ENCODE measurements around the gene BCAS3. TPM values are rescaled to one million over a fixed set of nuclear protein-coding genes. Genes with fewer than 3 reads are reported as not detected.

The BCAS3 gene
- total RNA-seq, 3 donors from 2014 or later = 3.6 to 4.2 (median 4.1) TPM

DNA sequence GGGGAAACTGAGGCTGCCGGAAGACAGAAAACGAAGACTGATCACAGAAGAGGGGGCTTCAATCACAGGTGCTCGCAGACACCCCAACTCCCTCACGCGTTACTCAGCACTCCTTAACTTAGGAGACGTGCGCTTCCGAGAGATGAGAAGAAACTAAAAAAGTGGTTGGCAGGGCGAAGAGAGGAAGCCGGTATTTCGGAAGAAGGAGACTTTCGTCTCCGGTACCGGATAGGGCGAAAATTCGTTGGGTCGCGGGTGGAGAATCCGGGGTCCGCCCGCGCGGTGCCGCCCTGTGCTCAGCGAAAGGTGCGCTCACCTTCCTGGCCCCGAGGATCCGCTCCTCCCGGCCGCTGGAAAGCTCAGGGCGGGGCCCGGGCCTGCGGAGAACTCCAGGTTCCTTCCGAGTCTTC is 721.1 kb downstream of the BCAS3 start:
- DNase-seq (no peak), ATAC-seq (no peak)
- Mint-ChIP-seq H3K9me3 (no peaks in the 10 kb centered on the region), H3K36me3 (ENCODE audit: insufficient read depth) (no peaks in the 10 kb centered on the region), H3K27me3 (ENCODE audit: low read depth) (peaks cover 62% of the 10 kb centered on the region), H3K4me1 (ENCODE audit: low read depth) (peaks cover 41% of the 10 kb centered on the region), H3K4me3 (peak overlapping the region; percentile 49)

DNA sequence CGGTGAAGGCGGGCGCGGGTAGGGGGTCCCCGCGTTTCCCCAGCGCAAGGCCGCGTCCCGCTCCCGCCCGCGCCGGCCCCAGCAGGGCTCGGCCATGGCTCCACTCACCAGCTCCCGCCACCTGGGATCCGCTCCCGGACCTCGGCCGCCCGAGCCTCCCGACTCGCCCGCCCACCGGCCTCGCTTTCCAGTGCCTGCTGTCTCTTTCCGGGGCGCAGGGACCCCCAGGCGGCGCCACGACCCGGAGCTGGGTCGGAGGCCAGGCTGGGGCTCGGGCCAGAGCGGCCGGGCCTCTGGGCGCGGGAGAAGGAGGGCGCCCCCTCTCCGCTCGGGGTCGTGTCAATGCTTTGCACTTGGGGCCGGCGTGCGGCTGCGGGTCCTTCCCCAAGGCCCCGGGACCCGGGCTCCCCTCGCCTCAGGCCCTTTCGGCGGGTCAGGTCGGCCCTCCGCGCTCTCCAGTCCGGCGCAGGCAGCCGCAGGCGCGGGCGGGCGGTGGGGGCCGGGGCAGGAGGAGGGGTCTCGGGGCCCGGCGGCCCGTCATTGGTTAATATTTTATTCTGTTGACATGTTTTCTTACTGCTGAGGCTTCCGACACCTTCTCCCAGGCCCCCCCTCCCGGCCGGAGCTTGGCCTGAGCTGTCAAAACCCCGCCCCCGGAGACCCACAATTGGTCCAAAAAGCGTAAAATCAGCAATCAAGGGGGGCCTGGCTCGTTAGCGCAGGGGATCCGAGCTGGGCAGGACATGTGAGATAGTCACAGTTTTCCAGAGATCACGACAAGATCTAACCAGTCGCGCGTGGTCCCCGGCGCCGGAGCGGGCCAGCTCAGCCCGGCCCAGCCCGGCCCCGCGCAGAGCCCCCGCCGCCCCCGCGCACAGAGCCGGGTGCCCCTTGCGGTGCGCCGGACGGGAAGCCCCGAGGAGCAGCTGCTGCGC is 721.7 kb downstream of the BCAS3 start, which contains the start of gene TBX2:
Gene TBX2 (plus strand): TSS at position 713 of the 935 bp plus-strand sequence. CDS start 334 bp downstream, outside the sequence.
- Mint-ChIP-seq H3K36me3 (ENCODE audit: insufficient read depth) (no peaks in the 10 kb centered on the region), H3K4me3 (peak within 1 kb of the TSS; percentile 49), H3K9me3 (no peaks in the 10 kb centered on the region), H3K27me3 (ENCODE audit: low read depth) (peaks cover 68% of the 10 kb centered on the region), H3K4me1 (ENCODE audit: low read depth) (peaks cover 46% of the 10 kb centered on the region)
- DNase-seq = no peak
- ATAC-seq = no peak

DNA sequence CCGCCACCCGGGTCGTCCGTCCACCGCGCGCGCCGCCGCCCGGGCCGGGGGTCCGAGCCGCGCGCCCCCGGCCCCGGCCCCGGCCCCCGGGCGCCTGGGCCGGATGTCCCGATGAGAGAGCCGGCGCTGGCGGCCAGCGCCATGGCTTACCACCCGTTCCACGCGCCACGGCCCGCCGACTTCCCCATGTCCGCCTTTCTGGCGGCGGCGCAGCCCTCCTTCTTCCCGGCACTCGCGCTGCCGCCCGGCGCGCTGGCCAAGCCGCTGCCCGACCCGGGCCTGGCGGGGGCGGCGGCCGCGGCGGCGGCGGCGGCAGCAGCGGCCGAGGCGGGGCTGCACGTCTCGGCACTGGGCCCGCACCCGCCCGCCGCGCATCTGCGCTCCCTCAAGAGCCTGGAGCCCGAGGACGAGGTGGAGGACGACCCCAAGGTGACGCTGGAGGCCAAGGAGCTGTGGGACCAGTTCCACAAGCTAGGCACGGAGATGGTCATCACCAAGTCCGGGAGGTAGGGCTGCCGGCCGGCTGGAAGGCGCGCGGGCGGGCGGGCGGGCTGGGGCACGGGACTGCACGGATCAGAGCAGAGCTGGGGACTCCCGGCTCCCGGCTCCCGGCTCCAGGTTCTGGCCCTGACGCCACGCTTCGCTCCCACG is 722.5 kb downstream of the BCAS3 start:
- peak overlapping the region; percentile 40 for H3K4me3 Mint-ChIP-seq

DNA sequence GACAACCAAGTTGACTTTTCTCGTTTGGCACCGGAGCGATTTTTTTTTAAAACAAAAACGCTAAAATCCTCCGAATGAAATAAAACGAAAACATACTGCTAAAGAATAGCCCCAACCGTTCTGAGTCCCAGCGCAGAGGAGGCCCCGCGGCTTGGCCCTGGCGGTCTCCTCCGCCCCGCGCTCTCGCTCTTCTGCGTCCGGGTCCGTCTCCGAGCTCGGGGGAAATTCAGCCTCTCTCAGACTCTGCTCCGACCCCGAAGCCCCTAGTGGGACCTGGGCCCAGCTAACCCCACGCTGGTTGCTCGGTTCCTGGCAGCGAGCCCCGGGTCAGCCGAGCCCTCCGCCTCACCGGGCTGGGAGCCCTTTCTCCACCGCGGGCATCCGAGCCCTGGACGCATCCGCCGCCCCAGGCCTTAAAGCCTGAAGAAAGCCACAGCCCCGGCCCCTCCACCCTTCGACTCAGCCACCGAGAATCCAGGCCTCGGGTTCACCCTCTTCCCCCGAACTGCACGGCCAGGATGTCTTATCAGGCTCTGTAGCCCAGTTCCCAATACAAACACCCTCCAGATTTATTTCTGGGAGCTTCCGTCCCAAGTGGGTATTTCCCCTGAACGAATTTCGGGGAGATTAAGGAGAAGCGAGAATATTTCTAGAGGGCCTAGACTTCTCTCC is 723.2 kb downstream of the BCAS3 start:
- H3K36me3 Mint-ChIP-seq (ENCODE audit: insufficient read depth) = no peaks in the 10 kb centered on the region
- ATAC-seq = peak in 1 of 2 donors; percentile 11
- DNase-seq = no peak
- peak overlapping the region; percentile 40 for H3K4me3 Mint-ChIP-seq
- peaks cover 43% of the 10 kb centered on the region for H3K4me1 Mint-ChIP-seq (ENCODE audit: low read depth)
- H3K27me3 Mint-ChIP-seq (ENCODE audit: low read depth) = peaks cover 57% of the 10 kb centered on the region
- no peaks in the 10 kb centered on the region for H3K9me3 Mint-ChIP-seq

More for the DNA sequence above, 722.5 kb downstream of the BCAS3 start:
- Mint-ChIP-seq H3K9me3 (no peaks in the 10 kb centered on the region), H3K36me3 (ENCODE audit: insufficient read depth) (no peaks in the 10 kb centered on the region), H3K4me1 (ENCODE audit: low read depth) (peaks cover 46% of the 10 kb centered on the region), H3K27me3 (ENCODE audit: low read depth) (peaks cover 63% of the 10 kb centered on the region)
- DNase-seq (no peak), ATAC-seq (no peak)

DNA sequence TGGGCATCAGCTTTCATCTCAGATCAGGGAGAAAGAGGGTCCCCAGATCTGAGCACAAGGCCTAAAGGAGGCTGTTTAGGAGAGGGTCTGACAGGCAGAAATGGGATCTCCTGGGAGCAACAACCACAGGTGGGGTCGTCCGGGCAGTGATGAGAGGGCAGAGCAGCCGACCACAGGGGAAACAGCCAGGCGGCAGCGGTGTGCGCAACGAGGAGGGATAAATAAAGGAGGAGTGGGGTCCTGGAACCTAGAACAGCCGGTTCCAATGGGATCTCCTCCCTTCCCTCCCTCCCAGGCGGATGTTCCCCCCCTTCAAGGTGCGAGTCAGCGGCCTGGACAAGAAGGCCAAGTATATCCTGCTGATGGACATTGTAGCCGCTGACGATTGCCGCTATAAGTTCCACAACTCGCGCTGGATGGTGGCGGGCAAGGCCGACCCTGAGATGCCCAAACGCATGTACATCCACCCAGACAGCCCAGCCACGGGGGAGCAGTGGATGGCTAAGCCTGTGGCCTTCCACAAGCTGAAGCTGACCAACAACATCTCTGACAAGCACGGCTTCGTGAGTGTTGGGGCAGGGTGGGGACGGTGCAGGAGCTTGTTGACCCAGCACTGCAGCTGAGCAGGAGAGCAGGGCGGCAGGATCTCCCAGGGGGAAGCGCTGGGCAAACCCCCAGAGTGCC is 723.9 kb downstream of the BCAS3 start:
- no peaks in the 10 kb centered on the region for H3K36me3 Mint-ChIP-seq (ENCODE audit: insufficient read depth)
- peaks cover 61% of the 10 kb centered on the region for H3K27me3 Mint-ChIP-seq (ENCODE audit: low read depth)
- peaks cover 41% of the 10 kb centered on the region for H3K4me1 Mint-ChIP-seq (ENCODE audit: low read depth)

DNA sequence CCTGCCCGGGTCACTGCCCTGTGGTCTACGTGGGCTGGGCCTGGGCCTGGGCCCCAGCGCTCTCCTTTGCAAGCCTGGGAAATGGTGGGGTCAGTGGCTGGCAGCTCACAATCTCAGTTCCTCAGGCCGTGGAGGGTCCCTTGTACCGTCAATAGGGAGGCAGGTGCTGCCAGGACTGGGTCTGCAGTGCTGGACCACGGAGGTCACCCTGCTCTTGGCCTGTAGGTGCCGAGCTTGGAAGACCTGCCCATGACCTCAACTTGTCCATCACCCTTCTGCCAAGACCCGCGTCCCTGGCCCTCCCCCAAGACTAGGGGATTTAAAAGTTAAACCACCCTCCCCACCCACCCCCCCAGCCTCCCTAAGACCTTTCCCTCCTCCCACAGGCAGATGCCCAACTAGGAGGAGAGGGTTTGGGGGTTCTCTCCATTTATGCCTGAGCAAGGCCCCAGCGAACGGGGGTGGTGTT is 724.5 kb downstream of the BCAS3 start:
- no peak for ATAC-seq

More for the DNA sequence above, 723.9 kb downstream of the BCAS3 start:
- Mint-ChIP-seq H3K9me3 (no peaks in the 10 kb centered on the region), H3K4me3 (no peak overlapping the region)
- DNase-seq (no peak), ATAC-seq (no peak)

DNA sequence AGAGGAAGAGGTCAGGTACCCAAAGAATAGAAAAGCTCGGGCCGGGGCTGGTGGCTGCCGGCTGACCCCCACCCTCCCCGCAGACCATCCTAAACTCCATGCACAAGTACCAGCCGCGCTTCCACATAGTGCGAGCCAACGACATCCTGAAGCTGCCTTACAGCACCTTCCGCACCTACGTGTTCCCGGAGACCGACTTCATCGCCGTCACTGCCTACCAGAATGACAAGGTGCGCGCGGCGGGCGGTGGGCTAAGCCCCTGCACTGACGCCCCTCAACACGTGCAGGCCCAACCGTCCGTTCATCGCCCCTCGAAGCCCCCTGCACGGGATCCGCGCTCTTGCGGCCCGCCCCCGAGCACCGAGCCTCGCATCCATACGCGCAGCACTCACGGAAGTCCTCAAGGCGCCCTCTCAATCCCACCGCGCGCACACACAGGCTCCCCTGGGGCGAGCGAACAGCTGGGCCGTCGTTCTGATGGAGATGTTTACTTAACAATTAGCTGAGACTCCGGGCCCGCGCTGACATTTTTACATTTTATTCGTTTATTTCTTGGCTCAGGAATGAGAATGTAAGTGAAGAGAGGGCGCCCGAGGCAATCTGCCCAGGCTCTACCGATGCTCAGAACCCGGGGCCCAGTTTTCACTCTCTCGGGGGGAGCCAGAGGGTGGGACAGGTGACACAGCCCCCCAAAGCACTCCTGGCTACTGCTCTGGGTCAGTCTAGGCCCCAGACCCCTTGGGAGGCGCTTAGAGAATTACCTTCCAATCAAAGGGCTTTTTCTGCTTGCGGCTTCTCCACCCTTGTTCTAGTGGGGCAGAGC is 725.5 kb downstream of the BCAS3 start:
- H3K4me1 Mint-ChIP-seq (ENCODE audit: low read depth) = peaks cover 37% of the 10 kb centered on the region
- peak overlapping the region; percentile 65 for H3K4me3 Mint-ChIP-seq
- H3K9me3 Mint-ChIP-seq = no peaks in the 10 kb centered on the region
- H3K36me3 Mint-ChIP-seq (ENCODE audit: insufficient read depth) = no peaks in the 10 kb centered on the region
- ATAC-seq = peak in 1 of 2 donors; percentile 30
- peaks cover 69% of the 10 kb centered on the region for H3K27me3 Mint-ChIP-seq (ENCODE audit: low read depth)
- DNase-seq = no peak

More for the DNA sequence above, 724.5 kb downstream of the BCAS3 start:
- no peaks in the 10 kb centered on the region for H3K36me3 Mint-ChIP-seq (ENCODE audit: insufficient read depth)
- DNase-seq = no peak
- peaks cover 41% of the 10 kb centered on the region for H3K4me1 Mint-ChIP-seq (ENCODE audit: low read depth)
- H3K9me3 Mint-ChIP-seq = no peaks in the 10 kb centered on the region
- H3K4me3 Mint-ChIP-seq = peak overlapping the region; percentile 65
- peaks cover 67% of the 10 kb centered on the region for H3K27me3 Mint-ChIP-seq (ENCODE audit: low read depth)

DNA sequence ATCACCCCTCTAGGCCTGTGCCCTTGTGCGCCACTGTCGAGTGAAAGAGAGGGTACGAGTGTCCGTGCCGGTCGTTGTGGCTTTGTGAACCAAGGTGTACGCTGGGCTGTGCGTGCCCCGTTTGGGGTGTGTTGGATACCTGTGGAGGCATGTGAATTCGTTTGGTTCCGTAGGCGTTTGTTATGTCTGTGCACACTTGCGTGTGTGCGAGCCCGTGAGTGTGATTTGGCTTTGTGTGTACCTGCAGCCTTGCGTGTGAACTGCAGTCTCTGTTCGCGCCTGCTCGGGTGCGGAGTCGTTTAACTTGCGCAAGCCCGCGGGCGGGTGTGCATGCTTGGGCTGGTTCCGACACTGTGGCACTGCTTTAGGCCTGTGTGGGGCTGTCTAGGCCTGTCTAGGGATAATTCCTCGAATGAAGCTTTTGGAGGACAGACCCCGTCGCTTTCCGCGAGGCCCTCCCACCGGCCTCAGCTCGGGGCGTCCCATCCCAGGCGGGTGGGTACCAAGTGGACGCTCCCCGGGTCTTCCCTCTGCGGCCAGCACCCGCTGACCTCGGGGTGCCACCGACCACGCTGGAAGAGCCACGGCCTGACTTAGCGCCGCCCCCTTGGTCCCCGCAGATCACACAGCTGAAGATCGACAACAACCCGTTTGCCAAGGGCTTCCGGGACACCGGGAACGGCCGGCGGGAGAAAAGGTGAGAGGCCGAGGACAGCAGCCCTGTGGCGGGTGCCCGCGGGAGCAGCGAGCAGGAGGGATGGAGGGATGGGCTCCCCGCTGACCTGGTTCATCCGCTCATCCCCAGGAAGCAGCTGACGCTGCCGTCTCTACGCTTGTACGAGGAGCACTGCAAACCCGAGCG is 726.4 kb downstream of the BCAS3 start:
- H3K4me3 Mint-ChIP-seq = peak overlapping the region; percentile 50
- H3K27me3 Mint-ChIP-seq (ENCODE audit: low read depth) = peaks cover 70% of the 10 kb centered on the region
- peak in 1 of 2 donors; percentile 20 for ATAC-seq
- H3K36me3 Mint-ChIP-seq (ENCODE audit: insufficient read depth) = no peaks in the 10 kb centered on the region
- no peak for DNase-seq
- no peaks in the 10 kb centered on the region for H3K9me3 Mint-ChIP-seq
- peaks cover 36% of the 10 kb centered on the region for H3K4me1 Mint-ChIP-seq (ENCODE audit: low read depth)

DNA sequence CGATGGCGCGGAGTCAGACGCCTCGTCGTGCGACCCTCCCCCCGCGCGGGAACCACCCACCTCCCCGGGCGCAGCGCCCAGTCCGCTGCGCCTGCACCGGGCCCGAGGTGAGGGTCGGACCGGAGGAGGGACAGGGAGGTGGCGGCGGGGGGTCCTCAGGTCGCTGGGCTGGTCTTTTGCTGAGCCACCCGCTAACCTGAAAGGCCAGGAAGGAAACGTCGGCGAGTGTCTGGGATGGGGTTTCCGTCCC is 726.9 kb downstream of the BCAS3 start:
- Mint-ChIP-seq H3K4me1 (ENCODE audit: low read depth) (peaks cover 36% of the 10 kb centered on the region), H3K4me3 (no peak overlapping the region), H3K27me3 (ENCODE audit: low read depth) (peaks cover 69% of the 10 kb centered on the region), H3K9me3 (no peaks in the 10 kb centered on the region), H3K36me3 (ENCODE audit: insufficient read depth) (no peaks in the 10 kb centered on the region)
- DNase-seq = no peak
- no peak for ATAC-seq

DNA sequence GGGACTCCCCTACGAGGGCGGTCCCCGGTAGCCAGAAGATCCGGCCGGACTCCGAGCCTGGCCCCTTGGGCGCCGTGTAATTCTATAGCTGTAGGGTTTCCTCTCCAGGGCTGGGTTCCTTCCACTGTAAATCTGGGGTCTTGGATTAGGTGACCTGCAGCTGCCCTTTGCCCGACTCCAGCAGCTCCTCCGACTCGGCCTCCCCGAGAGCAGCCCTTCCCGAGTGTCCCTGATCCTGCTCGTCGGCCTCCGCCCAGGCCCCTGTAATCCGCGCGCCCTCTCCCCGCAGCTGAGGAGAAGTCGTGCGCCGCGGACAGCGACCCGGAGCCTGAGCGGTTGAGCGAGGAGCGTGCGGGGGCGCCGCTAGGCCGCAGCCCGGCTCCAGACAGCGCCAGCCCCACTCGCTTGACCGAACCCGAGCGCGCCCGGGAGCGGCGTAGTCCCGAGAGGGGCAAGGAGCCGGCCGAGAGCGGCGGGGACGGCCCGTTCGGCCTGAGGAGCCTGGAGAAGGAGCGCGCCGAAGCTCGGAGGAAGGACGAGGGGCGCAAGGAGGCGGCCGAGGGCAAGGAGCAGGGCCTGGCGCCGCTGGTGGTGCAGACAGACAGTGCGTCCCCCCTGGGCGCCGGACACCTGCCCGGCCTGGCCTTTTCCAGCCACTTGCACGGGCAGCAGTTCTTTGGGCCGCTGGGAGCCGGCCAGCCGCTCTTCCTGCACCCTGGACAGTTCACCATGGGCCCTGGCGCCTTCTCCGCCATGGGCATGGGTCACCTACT is 727.4 kb downstream of the BCAS3 start:
- peak overlapping the region; percentile 29 for H3K4me3 Mint-ChIP-seq
- DNase-seq = no peak
- H3K4me1 Mint-ChIP-seq (ENCODE audit: low read depth) = peaks cover 40% of the 10 kb centered on the region
- no peaks in the 10 kb centered on the region for H3K36me3 Mint-ChIP-seq (ENCODE audit: insufficient read depth)
- no peak for ATAC-seq
- H3K27me3 Mint-ChIP-seq (ENCODE audit: low read depth) = peaks cover 72% of the 10 kb centered on the region
- no peaks in the 10 kb centered on the region for H3K9me3 Mint-ChIP-seq

DNA sequence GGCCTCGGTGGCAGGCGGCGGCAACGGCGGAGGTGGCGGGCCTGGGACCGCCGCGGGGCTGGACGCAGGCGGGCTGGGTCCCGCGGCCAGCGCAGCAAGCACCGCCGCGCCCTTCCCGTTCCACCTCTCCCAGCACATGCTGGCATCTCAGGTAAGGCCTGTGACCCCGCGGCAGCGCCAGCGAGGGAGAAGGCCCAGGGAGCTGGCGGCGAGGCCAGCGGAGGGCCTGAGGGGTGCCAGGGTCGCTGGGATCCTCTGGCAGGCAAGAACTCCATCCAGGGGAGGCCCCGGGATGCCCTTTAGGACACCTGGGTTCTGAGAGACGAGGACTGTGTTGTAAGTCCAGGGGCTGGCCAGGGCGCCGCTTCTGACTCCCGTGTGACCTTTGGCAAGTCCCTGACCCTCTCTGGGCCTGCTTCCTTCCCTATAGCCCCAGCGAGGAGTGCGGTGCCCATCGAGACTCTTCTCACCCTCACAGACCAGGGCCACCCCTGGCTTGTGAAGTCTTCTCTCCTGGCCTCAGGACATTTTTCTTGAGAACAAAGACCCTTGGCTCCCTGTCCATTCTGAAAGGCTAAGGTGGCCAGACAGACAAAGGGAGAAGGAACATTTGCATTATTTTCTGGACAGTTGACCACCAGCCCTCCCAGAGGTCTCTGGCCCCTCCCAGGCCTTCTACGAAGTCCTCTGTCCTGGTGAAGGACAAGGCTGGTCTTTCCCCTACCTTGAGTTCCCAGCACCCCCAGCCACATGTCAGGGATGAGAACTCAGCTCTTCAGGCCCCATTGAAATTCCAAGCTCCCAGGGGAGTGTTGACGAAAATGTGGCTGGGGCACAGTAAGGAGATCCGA is 728.3 kb downstream of the BCAS3 start:
- no peaks in the 10 kb centered on the region for H3K36me3 Mint-ChIP-seq (ENCODE audit: insufficient read depth)
- DNase-seq = no peak
- no peaks in the 10 kb centered on the region for H3K9me3 Mint-ChIP-seq
- no peak overlapping the region for H3K4me3 Mint-ChIP-seq
- peaks cover 42% of the 10 kb centered on the region for H3K4me1 Mint-ChIP-seq (ENCODE audit: low read depth)
- peaks cover 75% of the 10 kb centered on the region for H3K27me3 Mint-ChIP-seq (ENCODE audit: low read depth)
- no peak for ATAC-seq
